WERI-Rb-1 (cell line): Measurements from ENCODE around the gene MYO5C.

Experiments
- DNase-seq: peaks from one replicate; pipeline ENCODE4 v3.0.0-alpha.2; 2020
- H3K27ac ChIP-seq: fragments of 250-450 bp; sonication (Bioruptor Pico); 2 replicates; pipeline ENCODE4 v1.5.1; 2020; ENCODE audit warnings: mild to moderate bottlenecking, moderate library complexity
- H3K27me3 ChIP-seq: fragments of 250-450 bp; sonication (Bioruptor Pico); 2 replicates; pipeline ENCODE4 v1.5.1; 2021; ENCODE audit warnings: mild to moderate bottlenecking, low read depth, moderate library complexity; ENCODE audit not compliant: insufficient read depth, severe bottlenecking
- H3K36me3 ChIP-seq: fragments of 250-450 bp; sonication (Bioruptor Pico); 2 replicates; pipeline ENCODE4 v1.5.1; 2020; ENCODE audit warnings: mild to moderate bottlenecking, moderate library complexity
- H3K4me3 ChIP-seq: 2 replicates; pipeline ENCODE4 v1.5.1; 2011; ENCODE audit warnings: low read depth, mild to moderate bottlenecking, control low read depth, low read length
- H3K9me3 ChIP-seq: fragments of 250-450 bp; sonication (Bioruptor Pico); 2 replicates; pipeline ENCODE4 v1.5.1; 2021; ENCODE audit warnings: mild to moderate bottlenecking, moderate library complexity; ENCODE audit not compliant: severe bottlenecking
- CTCF ChIP-seq: IDR thresholded peaks from 2 replicates; pipeline ENCODE4 v1.5.1; 2011; ENCODE audit warnings: low read depth, mild to moderate bottlenecking, control low read depth, inconsistent platforms, low read length

The MYO5C gene

GRCh38 chr15:52329150-52329549, 33.5 kb upstream of the MYO5C start:
- H3K4me3 ChIP-seq, result no peak overlapping the region
- H3K36me3 ChIP-seq, result no peaks in the 10 kb centered on the region
- no peak for TF ChIP-seq CTCF
- no peak for DNase-seq
- no peaks in the 10 kb centered on the region for H3K9me3 ChIP-seq
- H3K27me3 ChIP-seq, result no peaks in the 10 kb centered on the region
- no peak overlapping the region for H3K27ac ChIP-seq

- TF ChIP-seq CTCF, result no peak
- no peak overlapping the region for H3K27ac ChIP-seq
- no peaks in the 10 kb centered on the region for H3K36me3 ChIP-seq
- DNase-seq, result no peak
- H3K9me3 ChIP-seq, result no peaks in the 10 kb centered on the region
- H3K4me3 ChIP-seq, result no peak overlapping the region
- H3K27me3 ChIP-seq, result no peaks in the 10 kb centered on the region
Measured at GRCh38 chr15:52328680-52329079, 33.1 kb upstream of the MYO5C start.

GRCh38 chr15:52326756-52327155, 31.2 kb upstream of the MYO5C start:
- Histone ChIP-seq H3K36me3 (no peaks in the 10 kb centered on the region), H3K4me3 (no peak overlapping the region), H3K27me3 (no peaks in the 10 kb centered on the region), H3K27ac (no peak overlapping the region), H3K9me3 (no peaks in the 10 kb centered on the region)
- DNase-seq, result peak; percentile 17
- no peak for TF ChIP-seq CTCF

GRCh38 chr15:52324109-52324508, 28.5 kb upstream of the MYO5C start:
- Histone ChIP-seq H3K27me3 (no peaks in the 10 kb centered on the region), H3K9me3 (no peaks in the 10 kb centered on the region), H3K36me3 (no peaks in the 10 kb centered on the region), H3K4me3 (no peak overlapping the region), H3K27ac (no peak overlapping the region)
- no peak for DNase-seq
- no peak for TF ChIP-seq CTCF

- H3K27ac ChIP-seq, result no peak overlapping the region
- no peak for DNase-seq
- no peak overlapping the region for H3K4me3 ChIP-seq
- H3K36me3 ChIP-seq, result 0 out of 2 replicates have a peak, but pooled peaks cover 5% of the 10 kb centered on the region
- no peaks in the 10 kb centered on the region for H3K27me3 ChIP-seq
- no peak for TF ChIP-seq CTCF
- H3K9me3 ChIP-seq, result no peaks in the 10 kb centered on the region
Measured at GRCh38 chr15:52318729-52319500, 23.3 kb upstream of the MYO5C start.

GRCh38 chr15:52317688-52318087, 22.1 kb upstream of the MYO5C start:
- no peaks in the 10 kb centered on the region for H3K9me3 ChIP-seq
- DNase-seq, result no peak
- no peak overlapping the region for H3K27ac ChIP-seq
- no peak for TF ChIP-seq CTCF
- no peaks in the 10 kb centered on the region for H3K27me3 ChIP-seq
- no peak overlapping the region for H3K4me3 ChIP-seq
- 0 out of 2 replicates have a peak, but pooled peaks cover 5% of the 10 kb centered on the region for H3K36me3 ChIP-seq
